Mesenchymal stem cell (in vitro differentiated cells and primary cell): ENCODE measurements around the gene PPP1R14B.

Source experiments
- DNase-seq: peaks from one replicate; pipeline ENCODE4 v3.0.0-alpha.2; 2013
- H2AFZ ChIP-seq: one replicate; pipeline ENCODE4 v1.6.1; 2013; ENCODE audit warnings: low read depth, mild to moderate bottlenecking, control low read depth, inconsistent platforms, low read length, moderate library complexity
- H2AK5ac ChIP-seq: 2 replicates; pipeline ENCODE4 v1.6.1; 2013; ENCODE audit warnings: low read length, moderate library complexity, mild to moderate bottlenecking, inconsistent platforms; ENCODE audit not compliant: severe bottlenecking
- H2BK120ac ChIP-seq: one replicate; pipeline ENCODE4 v1.6.1; 2013; ENCODE audit warnings: low read depth, mild to moderate bottlenecking, inconsistent platforms, low read length, moderate library complexity
- H2BK12ac ChIP-seq, 2 experiments: one replicate each; pipeline ENCODE4 v1.6.1; 2013; ENCODE audit warnings: inconsistent platforms in 2 of 2, low read length in 2 of 2, mild to moderate bottlenecking in 2 of 2, moderate library complexity in 2 of 2, control low read depth in 1 of 2
- H2BK15ac ChIP-seq: one replicate; pipeline ENCODE4 v1.6.1; 2013; ENCODE audit warnings: mild to moderate bottlenecking, low read depth, inconsistent platforms; ENCODE audit not compliant: poor library complexity, severe bottlenecking
- H2BK5ac ChIP-seq: 2 replicates; pipeline ENCODE4 v1.6.1; 2013; ENCODE audit warnings: low read depth, mild to moderate bottlenecking, low read length, control low read depth, inconsistent platforms; ENCODE audit not compliant: poor library complexity, severe bottlenecking
- H3K14ac ChIP-seq, 2 experiments: one replicate each; pipeline ENCODE4 v1.6.1; 2013; ENCODE audit warnings: inconsistent platforms in 2 of 2, low read length in 2 of 2, control low read depth in 1 of 2, mild to moderate bottlenecking in 1 of 2, moderate library complexity in 1 of 2
- H3K18ac ChIP-seq, 2 experiments: one replicate each; pipeline ENCODE4 v1.6.1; 2013; ENCODE audit warnings: inconsistent platforms in 2 of 2, low read length in 2 of 2, control low read depth in 1 of 2, low read depth in 1 of 2, mild to moderate bottlenecking in 1 of 2
- H3K23ac ChIP-seq, 2 experiments: one replicate each; pipeline ENCODE4 v1.6.1; 2013; ENCODE audit warnings: inconsistent platforms in 2 of 2, low read length in 2 of 2, mild to moderate bottlenecking in 2 of 2, moderate library complexity in 2 of 2, control low read depth in 1 of 2
- H3K27ac ChIP-seq: 2 replicates; pipeline ENCODE4 v1.5.1; 2013; ENCODE audit warnings: mild to moderate bottlenecking, moderate library complexity, low read length, control low read depth, inconsistent platforms; ENCODE audit not compliant: poor library complexity, severe bottlenecking
- H3K27me3 ChIP-seq, 2 experiments: 2 replicates each; pipeline versions ENCODE4 v1.6.1 to v1.7.0; 2013; ENCODE audit warnings: low read length in 2 of 2, mild to moderate bottlenecking in 2 of 2, moderate library complexity in 2 of 2, control low read depth in 1 of 2, inconsistent platforms in 1 of 2; ENCODE audit not compliant: control insufficient read depth in 1 of 2, insufficient read depth in 1 of 2
- H3K36me3 ChIP-seq, 2 experiments: 2 replicates each; pipeline versions ENCODE4 v1.6.1 to v1.7.0; 2013; ENCODE audit warnings: low read length in 2 of 2, control low read depth in 1 of 2, inconsistent platforms in 1 of 2, low read depth in 1 of 2, mild to moderate bottlenecking in 1 of 2; ENCODE audit not compliant: insufficient read depth in 2 of 2, control insufficient read depth in 1 of 2
- H3K4ac ChIP-seq, 2 experiments: one replicate each; pipeline ENCODE4 v1.6.1; 2013; ENCODE audit warnings: inconsistent platforms in 2 of 2, low read length in 2 of 2, mild to moderate bottlenecking in 2 of 2, moderate library complexity in 2 of 2, control low read depth in 1 of 2, low read depth in 1 of 2
- H3K4me1 ChIP-seq: 2 replicates; pipeline ENCODE4 v1.6.1; 2013; ENCODE audit warnings: low read depth, low read length, control low read depth; ENCODE audit not compliant: control insufficient read depth, insufficient read depth
- H3K4me2 ChIP-seq: 2 replicates; pipeline ENCODE4 v1.6.1; 2013; ENCODE audit warnings: low read length, mild to moderate bottlenecking, inconsistent platforms; ENCODE audit not compliant: poor library complexity, severe bottlenecking
- H3K4me3 ChIP-seq, 2 experiments: 2 replicates each; pipeline versions ENCODE4 v1.5.1 to v1.7.0; 2013; ENCODE audit warnings: low read length in 2 of 2, mild to moderate bottlenecking in 2 of 2, control low read depth in 1 of 2, low read depth in 1 of 2; ENCODE audit not compliant: insufficient read depth in 1 of 2
- H3K79me1 ChIP-seq: replicated peaks from 2 replicates; pipeline ENCODE4 v1.6.1; 2013; ENCODE audit warnings: mild to moderate bottlenecking, control low read depth, low read length, inconsistent platforms; ENCODE audit not compliant: poor library complexity, severe bottlenecking
- H3K9ac ChIP-seq: 2 replicates; pipeline ENCODE4 v1.7.0; 2013; ENCODE audit warnings: mild to moderate bottlenecking, low read length, moderate library complexity
- H3K9me3 ChIP-seq: 2 replicates; pipeline ENCODE4 v1.7.0; 2013; ENCODE audit warnings: mild to moderate bottlenecking, low read length; ENCODE audit not compliant: control insufficient read depth
- H4K8ac ChIP-seq: one replicate; pipeline ENCODE4 v1.6.1; 2013; ENCODE audit warnings: inconsistent platforms, mild to moderate bottlenecking, low read length, moderate library complexity
- H4K91ac ChIP-seq: one replicate; pipeline ENCODE4 v1.6.1; 2013; ENCODE audit warnings: mild to moderate bottlenecking, low read length, inconsistent platforms
- WGBS: methylation state at CpG from one replicate; pipeline ENCODE4 v1.1.7; 2013; ENCODE audit warnings: mixed read lengths; 5-methylcytosine and 5-hydroxymethylcytosine counted together

Gene PPP1R14B

GRCh38 chr11:64263947-64264317, 17.2 kb upstream of the PPP1R14B start:
- peaks cover 36% of the 10 kb centered on the region for H3K4me1 ChIP-seq
- no peak overlapping the region for H3K4me2 ChIP-seq
- H4K91ac ChIP-seq, result peak overlapping the region; percentile 28

GRCh38 chr11:64263021-64263946, 16.5 kb upstream of the PPP1R14B start:
- H3K9me3 ChIP-seq, result no peaks in the 10 kb centered on the region
- no peaks in the 10 kb centered on the region for H3K27me3 ChIP-seq
- 58% methylated on average over 28 of the region's 29 CpGs for WGBS

More at GRCh38 chr11:64263947-64264317, 17.2 kb upstream of the PPP1R14B start:
- Histone ChIP-seq H2AK5ac (no peak overlapping the region), H3K18ac (no peak overlapping the region), H3K9me3 (no peaks in the 10 kb centered on the region), H3K4me3 (no peak overlapping the region), H3K14ac (no peak overlapping the region), H3K36me3 (peaks cover 69 to 93% of the 10 kb centered on the region in 2 experiments), H3K79me1 (peaks cover 16% of the 10 kb centered on the region), H2BK12ac (peak overlapping the region in 1 of 2 experiments; percentile 32), H3K23ac (no peak overlapping the region), H3K27ac (no peak overlapping the region), H2BK5ac (no peak overlapping the region), H3K4ac (no peak overlapping the region), H2AFZ (no peak overlapping the region), H4K8ac (no peak overlapping the region), H3K9ac (no peak overlapping the region), H3K27me3 (no peaks in the 10 kb centered on the region), H2BK120ac (no peak overlapping the region), H2BK15ac (peak overlapping the region; percentile 12)
- DNase-seq, result no peak
- WGBS, result 96% methylated on average over 8 of the region's 8 CpGs

GRCh38 chr11:64262271-64263002, 15.7 kb upstream of the PPP1R14B start:
- peak overlapping the region; percentile 27 for H2AK5ac ChIP-seq

More at GRCh38 chr11:64263021-64263946, 16.5 kb upstream of the PPP1R14B start:
- Histone ChIP-seq H3K4me2 (no peak overlapping the region), H3K18ac (peak overlapping the region; percentile 67 to 87), H2BK5ac (no peak overlapping the region), H3K4me1 (peaks cover 30% of the 10 kb centered on the region), H2BK12ac (peak overlapping the region; percentile 75), H2AFZ (no peak overlapping the region), H2AK5ac (peak overlapping the region; percentile 68), H3K79me1 (peaks cover 19% of the 10 kb centered on the region), H3K4ac (peak overlapping the region; percentile 70 to 71), H2BK120ac (peak overlapping the region; percentile 37), H3K23ac (peak overlapping the region in 1 of 2 experiments; percentile 60), H3K14ac (peak overlapping the region in 1 of 2 experiments; percentile 88), H2BK15ac (peak overlapping the region; percentile 34), H3K4me3 (no peak overlapping the region), H4K8ac (peak overlapping the region; percentile 80), H3K9ac (peak overlapping the region; percentile 1), H4K91ac (peak overlapping the region; percentile 85), H3K36me3 (peaks cover 75 to 96% of the 10 kb centered on the region in 2 experiments), H3K27ac (peak overlapping the region; percentile 66)
- peak; percentile 84 for DNase-seq

More at GRCh38 chr11:64262271-64263002, 15.7 kb upstream of the PPP1R14B start:
- Histone ChIP-seq H3K79me1 (peaks cover 18% of the 10 kb centered on the region), H3K14ac (peak overlapping the region in 1 of 2 experiments; percentile 55), H3K27me3 (no peaks in the 10 kb centered on the region), H3K4me3 (no peak overlapping the region), H3K4me1 (peaks cover 29% of the 10 kb centered on the region), H2BK5ac (no peak overlapping the region), H3K9me3 (no peaks in the 10 kb centered on the region), H4K91ac (peak overlapping the region; percentile 47), H4K8ac (no peak overlapping the region), H3K4ac (peak overlapping the region in 1 of 2 experiments; percentile 77), H2BK120ac (no peak overlapping the region), H3K36me3 (peaks cover 81 to 95% of the 10 kb centered on the region in 2 experiments), H3K4me2 (no peak overlapping the region), H2BK15ac (no peak overlapping the region), H2AFZ (no peak overlapping the region), H2BK12ac (peak overlapping the region; percentile 29 to 61), H3K18ac (peak overlapping the region in 1 of 2 experiments; percentile 16), H3K23ac (no peak overlapping the region), H3K27ac (peak overlapping the region; percentile 66), H3K9ac (no peak overlapping the region)
- 96% methylated on average over 40 of the region's 42 CpGs for WGBS
- no peak for DNase-seq
